Activated T-helper 1 cell treated with anti-CD3 and anti-CD28 coated beads, Interleukin-12 subunit alpha, Interleukin-12 subunit beta, Interleukin-2, Interleukin-4 antibody, amounts not matched to agents 30 ng/mL and 10 ng/mL and 1 ng/mL, durations not matched to agents 14 hours and 24 hours and 36 hours (primary cell): ENCODE data around the gene CNNM3. TPM values are rescaled to one million over a fixed set of nuclear protein-coding genes. Genes with fewer than 3 reads are reported as not detected.
"Not testable (repeated sequence)": the region's sequence is repeated elsewhere in the genome, so short reads cannot be mapped to it uniquely, and the experiment has no call there.

Source experiments
- DNase-seq: peaks from one replicate; pipeline ENCODE4 v3.0.0; 2021; ENCODE audit warnings: low spot score
- H3K27ac Mint-ChIP-seq: one replicate; pipeline ENCODE4 v1.8.0; 2021; ENCODE audit warnings: mild to moderate bottlenecking, mixed read lengths
- H3K27me3 Mint-ChIP-seq: one replicate; pipeline ENCODE4 v1.8.0; 2022; ENCODE audit warnings: mild to moderate bottlenecking, moderate library complexity, mixed read lengths; ENCODE audit not compliant: insufficient read depth
- H3K36me3 Mint-ChIP-seq: one replicate; pipeline ENCODE4 v1.8.0; 2021; ENCODE audit warnings: low read depth, mixed read lengths
- H3K4me1 Mint-ChIP-seq: one replicate; pipeline ENCODE4 v1.8.0; 2021; ENCODE audit warnings: low read depth, mixed read lengths
- H3K4me3 Mint-ChIP-seq: one replicate; pipeline ENCODE4 v1.8.0; 2021; ENCODE audit warnings: mild to moderate bottlenecking, moderate library complexity, mixed read lengths
- H3K9me3 Mint-ChIP-seq: one replicate; pipeline ENCODE4 v1.8.0; 2021; ENCODE audit warnings: mixed read lengths
- intact Hi-C: fragments of 100-400 bp; cut with micrococcal nuclease; formaldehyde crosslinking; loops from one replicate; pipeline ENCODE4 v1.15.1; 2024
- total RNA-seq: library from RNA; stranded (reverse); gene quantifications from 2 replicates; pipeline ENCODE4 v1.2.3, GENCODE V29; 2022

Gene CNNM3
- total RNA-seq, 1 donor from 2014 or later: 26.1 TPM

DNA sequence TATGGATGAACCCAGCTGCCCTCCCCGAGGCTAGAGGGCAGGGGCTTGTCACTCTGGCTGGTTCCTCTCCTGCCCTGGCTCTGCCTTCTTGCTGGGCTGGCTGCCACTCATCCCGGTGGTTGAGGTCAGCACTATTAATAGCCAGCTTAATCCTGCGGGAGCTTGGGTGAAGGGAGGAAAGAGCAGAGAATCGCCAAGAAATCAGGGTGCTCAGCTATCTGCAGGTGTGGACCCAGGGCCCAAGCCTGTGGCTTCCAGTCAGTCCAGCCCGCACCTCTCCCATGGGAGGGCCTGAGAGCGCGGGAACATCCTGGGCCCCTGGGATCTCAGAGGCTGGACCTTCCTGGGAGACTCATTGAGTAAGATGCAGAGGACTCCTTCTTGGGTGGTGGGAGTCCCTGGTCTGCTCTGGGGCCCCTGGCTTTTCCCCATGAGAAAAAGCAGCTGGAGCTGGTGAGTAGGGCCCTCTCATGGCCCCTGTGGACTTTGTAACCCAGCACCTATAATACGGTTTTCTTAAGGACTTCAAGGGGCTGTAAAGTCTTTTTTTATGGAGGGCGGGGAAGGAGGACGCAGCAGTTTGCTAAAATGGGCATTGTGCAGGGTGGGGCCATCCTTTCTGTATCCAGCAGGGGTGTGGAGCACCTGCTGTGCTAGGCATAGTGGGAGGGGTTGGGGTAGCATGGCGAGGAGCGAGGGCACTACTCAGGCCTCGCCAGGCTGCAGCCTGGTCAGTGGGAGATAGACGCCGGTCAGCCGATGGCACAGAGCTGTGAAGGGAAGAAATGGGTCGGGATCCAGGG lies 27.4 kb upstream of the CNNM3 start:
- Mint-ChIP-seq H3K9me3 (no peaks in the 10 kb centered on the region), H3K36me3 (no peaks in the 10 kb centered on the region), H3K4me1 (no peaks in the 10 kb centered on the region), H3K27ac (no peak overlapping the region), H3K4me3 (no peak overlapping the region), H3K27me3 (no peaks in the 10 kb centered on the region)
- intact Hi-C loops: no loop called here
- no peak for DNase-seq

DNA sequence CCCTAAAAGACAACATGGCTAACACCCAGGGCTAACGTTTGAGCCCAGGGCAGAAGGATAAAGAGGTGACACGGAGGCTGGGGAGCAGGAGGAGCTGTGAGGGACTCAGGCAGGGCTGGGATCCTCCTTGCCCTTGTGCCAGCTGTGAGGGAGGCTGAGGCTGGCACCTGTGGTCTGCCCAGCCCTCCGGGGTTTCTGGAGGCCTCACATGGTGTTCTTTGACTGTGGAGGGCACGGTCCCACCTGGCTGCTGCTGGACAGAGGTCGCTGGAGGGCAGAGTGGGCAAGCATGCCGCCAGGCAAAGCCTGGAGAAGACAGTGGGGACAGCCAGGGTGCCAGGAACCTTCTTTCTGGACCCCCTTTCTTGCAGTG lies 26.8 kb upstream of the CNNM3 start:
- no peaks in the 10 kb centered on the region for H3K9me3 Mint-ChIP-seq
- no peaks in the 10 kb centered on the region for H3K36me3 Mint-ChIP-seq
- H3K4me1 Mint-ChIP-seq: no peaks in the 10 kb centered on the region
- no peak overlapping the region for H3K4me3 Mint-ChIP-seq
- no peak for DNase-seq
- intact Hi-C loops: no loop called here
- no peaks in the 10 kb centered on the region for H3K27me3 Mint-ChIP-seq
- no peak overlapping the region for H3K27ac Mint-ChIP-seq

DNA sequence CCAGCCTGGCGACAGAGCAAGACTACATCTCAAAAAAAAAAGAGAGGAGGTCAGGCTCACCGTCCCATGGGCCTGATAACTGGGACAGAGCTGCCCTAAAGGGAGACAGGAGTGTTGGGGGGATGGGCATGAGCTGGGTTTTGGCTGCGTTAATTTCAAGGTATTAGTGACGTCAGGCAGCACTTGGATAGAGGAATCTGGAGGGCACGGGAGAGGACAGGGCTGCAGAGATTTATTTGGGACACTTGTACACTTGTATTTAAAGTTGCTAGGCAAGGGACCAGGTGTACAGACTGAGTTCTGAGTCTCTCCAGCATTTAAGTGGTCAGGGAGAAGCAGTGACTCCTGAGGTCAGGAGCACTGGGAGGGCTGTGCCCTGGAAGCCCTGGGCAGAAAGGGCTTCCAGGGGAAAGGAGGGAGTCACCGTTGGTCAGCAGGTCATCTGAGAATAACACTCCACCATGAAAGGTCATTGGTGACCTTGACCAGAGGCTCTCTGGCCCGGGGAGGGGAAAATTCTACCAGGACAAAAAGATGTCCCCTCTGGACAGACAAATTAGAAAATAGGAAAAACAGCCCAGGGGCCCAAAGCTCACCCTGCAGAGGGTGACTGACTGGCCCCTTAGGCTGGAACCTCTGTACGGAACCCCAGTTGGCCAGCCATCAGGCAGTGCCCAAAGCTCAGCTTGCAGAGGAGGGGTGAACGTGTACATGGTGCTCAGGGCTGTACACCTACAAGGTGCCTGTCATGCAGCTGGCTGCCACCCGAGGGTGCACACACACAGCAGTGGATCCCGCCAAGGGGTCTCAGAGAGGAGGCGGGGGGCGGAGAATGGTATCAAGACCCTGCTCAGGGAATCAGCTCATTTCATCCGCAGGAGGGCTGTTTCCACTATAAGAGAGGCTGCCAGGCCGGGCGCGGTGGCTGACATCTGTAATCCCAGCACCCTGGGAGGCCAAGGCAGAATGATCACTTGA lies 23.0 kb upstream of the CNNM3 start:
- no peaks in the 10 kb centered on the region for H3K36me3 Mint-ChIP-seq

DNA sequence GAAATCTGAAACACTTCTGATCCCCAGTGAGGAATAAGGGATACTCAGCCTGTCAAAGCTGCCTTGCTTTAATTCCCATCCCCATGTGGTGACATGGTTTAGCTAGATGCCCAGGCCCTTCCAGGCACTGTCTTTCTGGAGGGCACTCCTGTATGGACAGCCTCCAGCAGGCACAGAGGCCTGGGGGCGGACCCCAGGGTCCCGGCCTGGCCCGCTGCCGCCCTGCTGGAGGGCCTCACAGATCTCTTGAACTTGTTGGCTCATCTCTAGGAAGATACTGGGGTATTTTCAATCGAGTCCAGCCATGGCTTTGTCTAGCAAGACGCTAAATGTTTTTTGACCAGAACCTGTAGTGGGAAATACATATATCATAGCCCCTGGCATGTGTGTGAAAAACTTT lies 21.0 kb upstream of the CNNM3 start:
- H3K4me1 Mint-ChIP-seq: no peaks in the 10 kb centered on the region
- H3K27me3 Mint-ChIP-seq: no peaks in the 10 kb centered on the region
- H3K4me3 Mint-ChIP-seq: no peak overlapping the region
- intact Hi-C loops: no loop called here
- H3K36me3 Mint-ChIP-seq: peaks cover 2% of the 10 kb centered on the region
- H3K27ac Mint-ChIP-seq: no peak overlapping the region
- no peak for DNase-seq
- no peaks in the 10 kb centered on the region for H3K9me3 Mint-ChIP-seq

More for the DNA sequence above, 23.0 kb upstream of the CNNM3 start:
- H3K9me3 Mint-ChIP-seq: no peaks in the 10 kb centered on the region
- H3K4me1 Mint-ChIP-seq: no peaks in the 10 kb centered on the region
- no peak for DNase-seq
- intact Hi-C loops: no loop called here
- H3K27ac Mint-ChIP-seq: no peak overlapping the region
- no peaks in the 10 kb centered on the region for H3K27me3 Mint-ChIP-seq
- no peak overlapping the region for H3K4me3 Mint-ChIP-seq

DNA sequence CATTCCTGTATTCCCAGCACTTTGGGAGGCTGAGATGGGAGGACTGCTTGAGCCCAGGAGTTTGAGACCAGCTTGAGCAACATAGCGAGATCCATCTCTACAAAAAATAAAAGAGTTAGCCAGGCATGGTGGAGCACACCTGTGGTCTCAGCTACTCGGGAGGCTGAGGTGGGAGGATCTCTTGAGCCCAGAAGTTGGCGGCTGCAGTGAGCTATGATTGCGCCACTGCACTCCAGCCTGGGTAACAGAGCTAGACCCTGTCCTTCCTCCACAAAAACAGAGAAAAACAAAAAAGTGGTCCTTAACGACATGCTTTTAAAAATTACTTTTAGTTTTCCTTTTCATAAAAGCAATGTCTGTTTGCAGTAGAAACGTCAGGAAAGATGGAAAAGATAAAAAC lies 19.6 kb upstream of the CNNM3 start:
- H3K27me3 Mint-ChIP-seq, DNase-seq, H3K4me1 Mint-ChIP-seq, H3K4me3 Mint-ChIP-seq, H3K9me3 Mint-ChIP-seq, intact Hi-C loops, H3K27ac Mint-ChIP-seq, H3K36me3 Mint-ChIP-seq: not testable (repeated sequence)

DNA sequence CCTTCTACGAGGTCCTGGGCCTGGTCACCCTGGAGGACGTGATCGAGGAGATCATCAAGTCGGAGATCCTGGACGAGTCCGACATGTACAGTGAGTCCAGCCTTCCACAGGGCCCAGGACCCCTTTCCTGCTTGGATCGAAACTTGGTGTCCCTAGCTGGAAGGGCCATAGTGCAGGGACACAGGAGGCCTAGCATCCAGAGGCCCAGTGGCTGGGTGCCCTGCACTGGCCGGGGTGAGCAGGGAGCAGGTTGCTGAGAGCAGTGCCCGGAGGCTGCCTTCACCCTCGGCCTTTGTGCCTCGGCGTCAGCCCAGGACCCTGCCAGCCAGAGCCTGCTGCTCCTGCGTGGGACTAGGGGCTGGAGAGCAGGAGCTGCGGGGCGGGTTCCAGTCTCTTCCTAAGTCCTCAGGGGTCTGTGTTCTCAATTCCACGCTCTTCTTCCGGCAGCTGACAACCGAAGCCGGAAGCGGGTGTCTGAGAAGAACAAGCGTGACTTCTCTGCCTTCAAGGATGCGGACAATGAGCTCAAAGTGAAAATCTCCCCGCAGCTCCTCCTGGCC lies 18.9 kb upstream of the CNNM3 start:
- no peak overlapping the region for H3K4me3 Mint-ChIP-seq
- no peaks in the 10 kb centered on the region for H3K27me3 Mint-ChIP-seq
- intact Hi-C loops: no loop called here
- H3K9me3 Mint-ChIP-seq: no peaks in the 10 kb centered on the region
- peaks cover 2% of the 10 kb centered on the region for H3K36me3 Mint-ChIP-seq
- H3K27ac Mint-ChIP-seq: no peak overlapping the region
- DNase-seq: no peak
- H3K4me1 Mint-ChIP-seq: no peaks in the 10 kb centered on the region

GRCh38 chr2:96798733-96799622 lies 17.1 kb upstream of the CNNM3 start:
- Mint-ChIP-seq H3K36me3 (peaks cover 2% of the 10 kb centered on the region), H3K27ac (no peak overlapping the region), H3K4me3 (no peak overlapping the region)

DNA sequence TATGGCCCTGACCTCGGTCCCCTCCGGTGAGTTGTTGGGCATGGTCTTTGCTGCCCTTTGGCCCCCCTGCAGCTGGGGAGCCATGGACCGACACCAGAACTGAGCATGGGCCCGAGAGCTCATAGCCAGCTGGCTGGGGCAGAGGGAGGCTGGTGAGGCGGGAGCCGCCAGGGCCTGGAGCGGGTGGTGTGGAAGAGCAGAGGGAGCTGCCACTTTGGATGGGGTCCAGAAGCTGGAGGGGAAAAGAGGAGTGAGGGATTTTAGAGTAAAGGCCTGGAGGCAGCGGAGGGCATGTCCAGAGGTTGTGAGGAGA lies 16.5 kb upstream of the CNNM3 start:
- Mint-ChIP-seq H3K9me3 (no peaks in the 10 kb centered on the region), H3K4me3 (no peak overlapping the region), H3K4me1 (no peaks in the 10 kb centered on the region), H3K36me3 (peaks cover 2% of the 10 kb centered on the region), H3K27me3 (no peaks in the 10 kb centered on the region), H3K27ac (no peak overlapping the region)
- intact Hi-C loops: no loop called here
- DNase-seq: no peak

More at GRCh38 chr2:96798733-96799622, 17.1 kb upstream of the CNNM3 start:
- Mint-ChIP-seq H3K27me3 (no peaks in the 10 kb centered on the region), H3K9me3 (no peaks in the 10 kb centered on the region), H3K4me1 (no peaks in the 10 kb centered on the region)
- no peak for DNase-seq
- intact Hi-C loops: no loop called here

- no peak overlapping the region for H3K4me3 Mint-ChIP-seq
- peaks cover 2% of the 10 kb centered on the region for H3K36me3 Mint-ChIP-seq
- H3K27ac Mint-ChIP-seq: no peak overlapping the region
- no peaks in the 10 kb centered on the region for H3K9me3 Mint-ChIP-seq
- no peaks in the 10 kb centered on the region for H3K27me3 Mint-ChIP-seq
- DNase-seq: no peak
- H3K4me1 Mint-ChIP-seq: no peaks in the 10 kb centered on the region
- intact Hi-C loops: loop anchor here (1.0 kb wide), 1 partner anchor 60 kb away; the partner anchor contains the start of gene LMAN2L
Observed at GRCh38 chr2:96800061-96801004, 15.7 kb upstream of the CNNM3 start.

- Mint-ChIP-seq H3K9me3 (no peaks in the 10 kb centered on the region), H3K4me3 (no peak overlapping the region), H3K4me1 (peaks cover 2% of the 10 kb centered on the region), H3K27ac (no peak overlapping the region), H3K36me3 (peaks cover 2% of the 10 kb centered on the region), H3K27me3 (no peaks in the 10 kb centered on the region)
- intact Hi-C loops: loop anchor here (1.0 kb wide), 1 partner anchor 61 kb away; the partner anchor contains the start of gene LMAN2L
- DNase-seq: peak; percentile 49
Observed at GRCh38 chr2:96801005-96801785, 14.9 kb upstream of the CNNM3 start.
